Mesenchymal stem cell (in vitro differentiated cells and primary cell): ENCODE measurements around the gene ZBTB7B.

Source experiments
- DNase-seq: peaks from one replicate; pipeline ENCODE4 v3.0.0-alpha.2; 2013
- H2AFZ ChIP-seq: one replicate; pipeline ENCODE4 v1.6.1; 2013; ENCODE audit warnings: low read depth, mild to moderate bottlenecking, control low read depth, inconsistent platforms, low read length, moderate library complexity
- H2AK5ac ChIP-seq: 2 replicates; pipeline ENCODE4 v1.6.1; 2013; ENCODE audit warnings: low read length, moderate library complexity, mild to moderate bottlenecking, inconsistent platforms; ENCODE audit not compliant: severe bottlenecking
- H2BK120ac ChIP-seq: one replicate; pipeline ENCODE4 v1.6.1; 2013; ENCODE audit warnings: low read depth, mild to moderate bottlenecking, inconsistent platforms, low read length, moderate library complexity
- H2BK12ac ChIP-seq, 2 experiments: one replicate each; pipeline ENCODE4 v1.6.1; 2013; ENCODE audit warnings: inconsistent platforms in 2 of 2, low read length in 2 of 2, mild to moderate bottlenecking in 2 of 2, moderate library complexity in 2 of 2, control low read depth in 1 of 2
- H2BK15ac ChIP-seq: one replicate; pipeline ENCODE4 v1.6.1; 2013; ENCODE audit warnings: mild to moderate bottlenecking, low read depth, inconsistent platforms; ENCODE audit not compliant: poor library complexity, severe bottlenecking
- H2BK5ac ChIP-seq: 2 replicates; pipeline ENCODE4 v1.6.1; 2013; ENCODE audit warnings: low read depth, mild to moderate bottlenecking, low read length, control low read depth, inconsistent platforms; ENCODE audit not compliant: poor library complexity, severe bottlenecking
- H3K14ac ChIP-seq, 2 experiments: one replicate each; pipeline ENCODE4 v1.6.1; 2013; ENCODE audit warnings: inconsistent platforms in 2 of 2, low read length in 2 of 2, control low read depth in 1 of 2, mild to moderate bottlenecking in 1 of 2, moderate library complexity in 1 of 2
- H3K18ac ChIP-seq, 2 experiments: one replicate each; pipeline ENCODE4 v1.6.1; 2013; ENCODE audit warnings: inconsistent platforms in 2 of 2, low read length in 2 of 2, control low read depth in 1 of 2, low read depth in 1 of 2, mild to moderate bottlenecking in 1 of 2
- H3K23ac ChIP-seq, 2 experiments: one replicate each; pipeline ENCODE4 v1.6.1; 2013; ENCODE audit warnings: inconsistent platforms in 2 of 2, low read length in 2 of 2, mild to moderate bottlenecking in 2 of 2, moderate library complexity in 2 of 2, control low read depth in 1 of 2
- H3K27ac ChIP-seq: 2 replicates; pipeline ENCODE4 v1.5.1; 2013; ENCODE audit warnings: mild to moderate bottlenecking, moderate library complexity, low read length, control low read depth, inconsistent platforms; ENCODE audit not compliant: poor library complexity, severe bottlenecking
- H3K27me3 ChIP-seq, 2 experiments: 2 replicates each; pipeline versions ENCODE4 v1.6.1 to v1.7.0; 2013; ENCODE audit warnings: low read length in 2 of 2, mild to moderate bottlenecking in 2 of 2, moderate library complexity in 2 of 2, control low read depth in 1 of 2, inconsistent platforms in 1 of 2; ENCODE audit not compliant: control insufficient read depth in 1 of 2, insufficient read depth in 1 of 2
- H3K36me3 ChIP-seq, 2 experiments: 2 replicates each; pipeline versions ENCODE4 v1.6.1 to v1.7.0; 2013; ENCODE audit warnings: low read length in 2 of 2, control low read depth in 1 of 2, inconsistent platforms in 1 of 2, low read depth in 1 of 2, mild to moderate bottlenecking in 1 of 2; ENCODE audit not compliant: insufficient read depth in 2 of 2, control insufficient read depth in 1 of 2
- H3K4ac ChIP-seq, 2 experiments: one replicate each; pipeline ENCODE4 v1.6.1; 2013; ENCODE audit warnings: inconsistent platforms in 2 of 2, low read length in 2 of 2, mild to moderate bottlenecking in 2 of 2, moderate library complexity in 2 of 2, control low read depth in 1 of 2, low read depth in 1 of 2
- H3K4me1 ChIP-seq: 2 replicates; pipeline ENCODE4 v1.6.1; 2013; ENCODE audit warnings: low read depth, low read length, control low read depth; ENCODE audit not compliant: control insufficient read depth, insufficient read depth
- H3K4me2 ChIP-seq: 2 replicates; pipeline ENCODE4 v1.6.1; 2013; ENCODE audit warnings: low read length, mild to moderate bottlenecking, inconsistent platforms; ENCODE audit not compliant: poor library complexity, severe bottlenecking
- H3K4me3 ChIP-seq, 2 experiments: 2 replicates each; pipeline versions ENCODE4 v1.5.1 to v1.7.0; 2013; ENCODE audit warnings: low read length in 2 of 2, mild to moderate bottlenecking in 2 of 2, control low read depth in 1 of 2, low read depth in 1 of 2; ENCODE audit not compliant: insufficient read depth in 1 of 2
- H3K79me1 ChIP-seq: replicated peaks from 2 replicates; pipeline ENCODE4 v1.6.1; 2013; ENCODE audit warnings: mild to moderate bottlenecking, control low read depth, low read length, inconsistent platforms; ENCODE audit not compliant: poor library complexity, severe bottlenecking
- H3K9ac ChIP-seq: 2 replicates; pipeline ENCODE4 v1.7.0; 2013; ENCODE audit warnings: mild to moderate bottlenecking, low read length, moderate library complexity
- H3K9me3 ChIP-seq: 2 replicates; pipeline ENCODE4 v1.7.0; 2013; ENCODE audit warnings: mild to moderate bottlenecking, low read length; ENCODE audit not compliant: control insufficient read depth
- H4K8ac ChIP-seq: one replicate; pipeline ENCODE4 v1.6.1; 2013; ENCODE audit warnings: inconsistent platforms, mild to moderate bottlenecking, low read length, moderate library complexity
- H4K91ac ChIP-seq: one replicate; pipeline ENCODE4 v1.6.1; 2013; ENCODE audit warnings: mild to moderate bottlenecking, low read length, inconsistent platforms
- WGBS: methylation state at CpG from one replicate; pipeline ENCODE4 v1.1.7; 2013; ENCODE audit warnings: mixed read lengths; 5-methylcytosine and 5-hydroxymethylcytosine counted together

The ZBTB7B gene

DNA sequence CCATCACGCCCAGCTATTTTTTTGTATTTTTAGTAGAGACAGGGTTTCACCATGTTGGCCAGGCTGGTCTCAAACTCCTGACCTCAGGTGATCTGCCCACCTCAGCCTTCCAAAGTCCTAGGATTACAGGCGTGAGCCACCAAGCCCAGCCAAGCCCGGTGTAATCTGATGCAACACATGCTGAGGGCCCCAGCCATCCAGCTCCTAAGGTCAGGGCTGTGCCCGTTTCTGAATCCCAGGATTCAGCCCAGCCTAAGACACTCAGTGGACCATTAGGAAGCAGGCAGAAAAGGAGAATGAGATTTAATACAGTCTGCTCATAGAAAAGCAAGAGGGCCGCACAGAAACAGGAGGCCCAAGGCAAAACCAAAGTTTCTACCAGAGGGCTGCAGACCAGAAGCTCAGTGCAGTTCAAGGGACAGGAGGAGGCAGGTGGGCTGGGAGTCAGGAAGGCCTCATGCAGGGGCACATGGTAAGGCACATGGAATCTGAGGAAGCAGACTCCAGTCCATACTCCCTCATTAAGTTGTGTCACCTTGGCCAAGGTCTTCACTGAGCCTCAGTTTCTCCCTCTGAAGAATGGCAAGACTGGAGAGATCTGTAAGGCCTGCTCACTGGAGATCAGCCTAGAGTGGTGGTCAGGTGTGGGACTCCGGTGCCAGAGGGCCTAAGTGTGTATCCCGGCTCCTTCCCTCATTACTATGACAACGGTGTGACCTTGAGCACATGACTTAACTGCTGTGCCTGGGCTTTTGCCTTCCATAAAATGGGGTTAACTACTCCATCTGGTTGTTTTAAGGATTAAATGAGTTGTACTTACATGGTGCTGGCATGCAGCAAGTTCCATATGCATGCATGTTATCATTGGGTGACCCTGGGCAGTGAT, 46.1 kb downstream of the ZBTB7B start:
- no peak overlapping the region for H4K8ac ChIP-seq
- no peak overlapping the region for H3K4ac ChIP-seq
- no peak overlapping the region for H3K27ac ChIP-seq
- no peak overlapping the region for H2BK5ac ChIP-seq
- no peak overlapping the region for H3K4me3 ChIP-seq
- no peak for DNase-seq
- no peak overlapping the region for H2BK15ac ChIP-seq
- peaks cover 0 to 1% of the 10 kb centered on the region in 2 experiments for H3K36me3 ChIP-seq
- no peaks in the 10 kb centered on the region for H3K27me3 ChIP-seq
- H3K23ac ChIP-seq, result no peak overlapping the region
- no peak overlapping the region for H4K91ac ChIP-seq
- no peak overlapping the region for H2BK120ac ChIP-seq
- H3K4me2 ChIP-seq, result no peak overlapping the region
- no peak overlapping the region for H3K14ac ChIP-seq
- no peak overlapping the region for H2BK12ac ChIP-seq
- H2AK5ac ChIP-seq, result no peak overlapping the region
- H3K79me1 ChIP-seq, result peaks cover 3% of the 10 kb centered on the region
- H3K4me1 ChIP-seq, result peaks cover 30% of the 10 kb centered on the region
- H3K9ac ChIP-seq, result peak overlapping the region; percentile 5
- no peak overlapping the region for H3K18ac ChIP-seq
- no peak overlapping the region for H2AFZ ChIP-seq
- 92% methylated on average over 8 of the region's 8 CpGs for WGBS
- no peaks in the 10 kb centered on the region for H3K9me3 ChIP-seq

DNA sequence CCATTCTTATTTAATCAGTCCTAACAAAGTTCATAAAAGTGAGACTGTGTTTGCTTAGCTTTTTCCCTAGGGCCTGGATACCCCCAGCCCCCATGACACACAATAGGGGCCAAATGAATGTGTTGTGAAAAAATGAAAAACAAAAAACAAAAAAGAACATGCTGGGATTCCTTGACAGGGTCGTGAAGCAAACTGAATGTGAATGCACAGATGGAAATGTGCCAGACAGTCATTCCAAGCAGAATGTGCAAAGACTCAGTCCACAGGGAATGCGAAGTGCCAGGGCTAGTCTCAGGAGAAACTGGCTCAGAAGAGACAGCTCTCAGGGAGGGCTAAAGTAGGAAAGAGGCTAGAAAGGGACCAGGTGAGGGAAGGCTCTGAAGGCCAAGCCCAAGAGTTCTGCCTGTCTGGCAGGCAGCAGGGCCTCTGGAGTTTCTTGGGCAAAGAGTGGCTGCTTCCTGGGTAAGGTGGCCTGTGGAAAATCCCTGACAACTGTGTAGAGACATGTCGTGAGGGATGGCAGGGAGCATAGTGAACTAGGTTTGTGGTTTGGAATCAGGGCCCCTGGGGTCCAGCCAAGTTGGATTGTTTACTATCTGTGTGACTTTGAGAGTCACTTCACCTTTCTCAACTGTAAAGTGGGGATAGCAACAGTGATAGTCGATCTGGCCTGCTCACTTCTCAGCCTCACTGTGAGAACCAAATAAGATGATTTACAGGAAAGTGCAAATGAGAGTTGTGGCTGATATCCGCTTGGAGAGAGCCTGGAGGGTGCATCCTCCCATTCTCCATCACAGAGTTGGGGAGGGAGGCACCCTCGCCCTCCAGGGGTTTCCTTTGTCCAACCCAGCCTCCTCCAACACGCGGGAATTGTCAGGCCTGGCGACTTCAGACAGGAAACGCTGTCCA, 47.3 kb downstream of the ZBTB7B start:
- Histone ChIP-seq H3K4me2 (peak overlapping the region; percentile 96), H3K27ac (peak overlapping the region; percentile 25), H3K14ac (no peak overlapping the region), H3K4me3 (peak overlapping the region in 1 of 2 experiments; percentile 91), H2BK15ac (no peak overlapping the region), H3K23ac (no peak overlapping the region), H3K9me3 (no peaks in the 10 kb centered on the region), H2BK12ac (no peak overlapping the region), H3K4me1 (peaks cover 25% of the 10 kb centered on the region), H2BK120ac (no peak overlapping the region), H3K9ac (peak overlapping the region; percentile 87), H4K91ac (no peak overlapping the region), H4K8ac (peak overlapping the region; percentile 59), H2AFZ (peak overlapping the region; percentile 99), H2AK5ac (no peak overlapping the region), H3K4ac (no peak overlapping the region), H3K79me1 (peaks cover 11% of the 10 kb centered on the region), H3K18ac (peak overlapping the region in 1 of 2 experiments; percentile 98), H3K36me3 (peaks cover 11% of the 10 kb centered on the region in 2 experiments), H3K27me3 (no peaks in the 10 kb centered on the region), H2BK5ac (no peak overlapping the region)
- 14% methylated on average over 8 of the region's 10 CpGs for WGBS
- peak; percentile 61 for DNase-seq

DNA sequence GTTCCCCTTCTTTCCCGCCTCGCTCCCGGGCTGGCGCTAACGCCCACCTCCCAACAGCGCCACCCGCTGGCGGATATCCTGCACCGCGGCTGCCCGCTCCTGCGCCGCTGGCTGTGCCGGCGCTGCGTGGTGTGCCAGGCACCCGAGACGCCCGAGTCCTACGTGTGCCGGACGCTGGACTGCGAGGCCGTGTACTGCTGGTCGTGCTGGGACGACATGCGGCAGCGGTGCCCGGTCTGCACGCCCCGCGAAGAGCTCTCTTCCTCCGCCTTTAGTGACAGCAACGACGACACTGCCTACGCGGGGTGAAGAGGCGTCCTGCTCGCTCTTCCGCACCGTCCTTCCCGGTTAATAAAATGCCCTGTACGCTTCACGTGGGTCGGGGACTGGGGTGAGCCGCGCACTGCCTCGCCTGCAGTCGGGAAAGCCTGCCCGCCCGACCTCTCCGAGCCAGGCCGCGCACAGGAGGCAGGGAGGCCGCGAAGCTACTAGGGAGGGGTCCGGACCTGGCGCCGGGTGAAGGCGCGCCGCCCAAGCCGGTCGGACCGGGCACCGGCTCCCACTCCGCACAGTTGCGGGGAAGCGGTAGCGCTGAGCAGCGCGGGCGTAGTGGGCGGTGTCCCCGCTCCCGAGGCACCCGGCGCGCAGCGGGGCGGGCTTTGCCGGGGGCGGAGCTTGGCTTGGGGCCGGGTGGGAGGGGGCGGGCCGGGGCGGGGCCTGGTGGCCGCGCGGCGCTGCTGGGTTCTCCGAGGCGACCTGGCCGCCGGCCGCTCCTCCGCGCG, 48.1 kb downstream of the ZBTB7B start, which contains the start of gene ADAM15:
Gene ADAM15, plus strand, starts transcription at position 757 of the 782 bp plus-strand sequence. CDS start 71 bp downstream, outside the sequence.
- Histone ChIP-seq H3K9me3 (no peaks in the 10 kb centered on the region), H2AFZ (peak within 1 kb of the TSS; percentile 99), H2BK15ac (peak within 1 kb of the TSS; percentile 82), H3K4me1 (peaks cover 19% of the 10 kb centered on the region), H3K14ac (peak within 1 kb of the TSS in 1 of 2 experiments; percentile 96), H3K27me3 (no peaks in the 10 kb centered on the region), H3K4ac (peak within 1 kb of the TSS; percentile 7 to 57), H3K23ac (peak within 1 kb of the TSS in 1 of 2 experiments; percentile 95), H2BK12ac (peak within 1 kb of the TSS in 1 of 2 experiments; percentile 75), H3K9ac (peak within 1 kb of the TSS; percentile 87), H3K4me3 (peak within 1 kb of the TSS; percentile 71 to 95), H3K36me3 (peaks cover 14 to 18% of the 10 kb centered on the region in 2 experiments), H3K4me2 (peak within 1 kb of the TSS; percentile 96), H3K18ac (peak within 1 kb of the TSS; percentile 60 to 98), H3K79me1 (peaks cover 13% of the 10 kb centered on the region), H4K8ac (peak within 1 kb of the TSS; percentile 77), H4K91ac (no peak within 1 kb of the TSS), H2AK5ac (no peak within 1 kb of the TSS), H2BK120ac (no peak within 1 kb of the TSS), H3K27ac (peak within 1 kb of the TSS; percentile 37), H2BK5ac (no peak within 1 kb of the TSS)
- WGBS, result 1% methylated on average over 57 of the region's 99 CpGs
- peak; percentile 82 for DNase-seq
